HG03521 (cell line): Measurements from ENCODE around the gene CTRL.
"Not testable (repeated sequence)": the region's sequence is repeated elsewhere in the genome, so short reads cannot be mapped to it uniquely, and the experiment has no call there.

Source experiments
- ATAC-seq: cut with Tn5 transposase; IDR thresholded peaks from one replicate; pipeline ENCODE4 v1.9.1; 2021; ENCODE audit warnings: mild to moderate bottlenecking, moderate library complexity; ENCODE audit not compliant: unreplicated experiment

CTRL gene

GRCh38 chr16:67927131-67927941, 4.3 kb downstream of the CTRL start:
- ATAC-seq: no peak

GRCh38 chr16:67926181-67926750, 5.4 kb downstream of the CTRL start:
- no peak for ATAC-seq

DNA sequence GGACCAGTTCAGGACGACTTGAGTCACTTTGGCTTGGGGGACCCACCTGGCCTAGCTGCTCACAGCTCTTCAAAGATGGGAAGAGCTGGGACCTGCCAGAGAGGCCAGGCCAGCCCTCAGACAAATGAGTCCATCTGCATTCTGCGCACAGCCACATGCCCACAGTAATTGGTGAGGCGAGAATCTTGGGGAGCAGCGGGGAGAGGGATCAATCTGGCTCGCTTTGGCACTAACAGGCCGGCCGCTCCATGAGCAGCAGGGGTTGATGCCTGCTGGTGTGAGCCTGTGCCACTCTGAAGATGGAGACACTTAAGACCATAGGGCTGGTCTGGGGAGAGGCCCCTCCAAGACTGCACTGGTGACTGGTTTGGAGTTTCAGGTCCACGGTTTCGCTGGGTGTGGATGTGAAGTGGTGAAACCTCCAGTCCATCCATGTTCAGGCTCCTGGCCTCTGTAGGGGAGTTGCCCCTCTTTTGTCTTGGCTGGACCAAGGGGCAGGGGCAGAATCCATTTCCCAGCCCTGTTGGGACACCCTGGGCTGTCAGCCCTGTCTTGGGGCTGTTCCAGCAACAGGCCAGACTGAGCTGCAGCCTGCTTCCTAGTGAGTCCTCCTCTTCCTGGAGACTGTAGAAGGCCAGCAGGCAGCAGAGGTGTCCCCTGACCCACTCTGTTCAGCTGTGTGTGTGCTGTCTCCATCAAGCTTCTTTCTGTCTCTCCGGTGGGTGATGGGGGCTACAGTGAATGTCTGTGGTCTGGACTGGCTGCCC, 7.3 kb downstream of the CTRL start:
- ATAC-seq: no peak

- no peak for ATAC-seq
Observed at GRCh38 chr16:67923414-67924116, 8.1 kb downstream of the CTRL start.

GRCh38 chr16:67922740-67923139, 8.9 kb downstream of the CTRL start:
- no peak for ATAC-seq

GRCh38 chr16:67922221-67922620, 9.4 kb downstream of the CTRL start:
- ATAC-seq: no peak

- no peak for ATAC-seq
Observed at GRCh38 chr16:67919622-67920221, 11.9 kb downstream of the CTRL start.

GRCh38 chr16:67917852-67918236, 13.8 kb downstream of the CTRL start:
- ATAC-seq: no peak

GRCh38 chr16:67917140-67917851, 14.4 kb downstream of the CTRL start:
- ATAC-seq: no peak

DNA sequence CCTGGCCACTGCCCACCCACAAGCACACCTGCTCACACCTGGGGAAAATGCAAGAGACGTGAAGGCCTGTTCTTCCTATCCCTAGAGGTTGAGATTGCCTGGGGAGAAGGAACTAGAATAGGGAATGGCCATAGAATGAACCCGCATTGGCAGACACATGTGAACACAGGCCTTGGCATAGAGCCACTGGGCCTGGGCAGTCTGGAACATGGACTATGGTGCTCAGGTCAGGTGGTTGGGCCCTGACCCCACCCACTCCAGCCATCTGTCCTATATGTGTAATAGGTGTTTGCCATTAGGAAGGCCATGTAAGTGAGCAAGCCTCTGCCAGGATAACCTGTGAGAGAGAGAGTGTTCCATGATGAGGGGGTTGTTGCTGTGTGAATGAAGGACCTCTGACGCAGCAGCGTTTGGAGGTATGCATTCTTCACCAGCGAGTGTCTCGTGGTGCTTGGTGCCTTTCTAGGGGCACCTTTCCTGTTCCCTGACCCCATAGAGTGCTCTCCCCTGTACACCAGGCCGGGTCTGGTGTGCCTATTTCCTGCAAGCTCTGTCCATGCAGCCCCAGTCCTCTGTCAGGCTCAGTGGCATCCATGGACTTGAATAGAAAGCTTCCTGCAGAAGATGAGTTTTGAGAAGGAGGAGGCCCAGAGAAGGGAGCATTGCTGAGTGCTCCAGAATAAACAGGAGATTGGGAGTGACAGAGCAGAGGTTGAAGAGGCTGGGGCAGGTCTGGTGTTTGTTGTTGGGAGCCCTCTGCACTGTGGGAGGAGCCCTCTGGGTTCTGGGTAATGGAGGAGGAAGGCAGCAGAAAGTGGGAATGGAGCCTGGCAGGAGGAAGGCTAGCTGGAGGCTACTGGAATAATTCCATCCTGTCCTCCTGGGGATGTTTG, 15.6 kb downstream of the CTRL start:
- ATAC-seq: no peak

DNA sequence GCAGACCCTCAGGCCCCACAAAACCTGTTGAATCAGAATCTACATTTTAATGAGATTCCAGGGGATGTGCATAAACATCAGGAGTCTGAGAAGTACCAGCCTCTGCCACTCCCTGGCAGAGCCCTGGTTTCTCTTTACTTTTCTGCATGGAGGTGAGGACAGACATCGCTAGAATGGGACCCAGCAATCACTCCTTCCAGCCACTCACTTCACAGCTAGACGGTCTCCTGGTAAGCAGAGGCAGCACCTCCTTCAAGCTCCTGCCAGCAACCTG, 16.2 kb downstream of the CTRL start:
- ATAC-seq: not testable (repeated sequence)

DNA sequence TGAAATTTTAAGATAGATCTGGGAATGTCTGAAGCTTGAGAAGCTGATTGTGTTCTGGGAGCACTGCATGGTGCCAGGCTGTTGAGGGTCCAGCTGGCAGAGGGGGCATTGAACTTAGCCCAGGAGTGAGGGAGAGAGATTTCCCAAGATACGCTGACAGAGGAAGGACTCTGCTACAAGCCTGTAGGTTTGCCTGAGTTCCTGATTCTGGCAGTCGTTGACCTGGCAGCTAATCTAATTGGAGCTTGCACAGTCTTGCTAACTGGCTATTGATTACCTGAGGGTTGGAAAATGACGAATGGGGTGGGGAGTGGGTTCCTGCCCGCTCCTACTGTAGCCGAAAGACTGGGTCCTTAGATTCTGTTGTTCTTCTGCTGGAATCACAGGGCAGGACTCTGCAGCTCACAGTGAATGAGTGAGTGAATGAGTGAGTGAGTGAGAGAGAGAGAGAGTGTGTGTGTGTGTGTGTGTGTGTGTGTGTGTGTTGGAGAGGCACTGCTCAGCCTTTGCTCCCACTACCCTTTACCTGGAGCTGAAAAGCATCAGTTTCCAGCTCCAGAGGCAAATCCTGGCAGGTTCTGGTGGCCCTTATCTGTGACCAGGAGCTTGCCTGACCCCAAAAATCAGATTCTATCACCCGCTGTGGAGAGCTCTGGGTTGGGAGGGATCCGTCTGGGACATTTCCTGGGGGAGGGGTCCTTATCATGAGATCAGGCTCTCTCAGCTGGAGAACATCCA, 16.7 kb downstream of the CTRL start:
- ATAC-seq: no peak

DNA sequence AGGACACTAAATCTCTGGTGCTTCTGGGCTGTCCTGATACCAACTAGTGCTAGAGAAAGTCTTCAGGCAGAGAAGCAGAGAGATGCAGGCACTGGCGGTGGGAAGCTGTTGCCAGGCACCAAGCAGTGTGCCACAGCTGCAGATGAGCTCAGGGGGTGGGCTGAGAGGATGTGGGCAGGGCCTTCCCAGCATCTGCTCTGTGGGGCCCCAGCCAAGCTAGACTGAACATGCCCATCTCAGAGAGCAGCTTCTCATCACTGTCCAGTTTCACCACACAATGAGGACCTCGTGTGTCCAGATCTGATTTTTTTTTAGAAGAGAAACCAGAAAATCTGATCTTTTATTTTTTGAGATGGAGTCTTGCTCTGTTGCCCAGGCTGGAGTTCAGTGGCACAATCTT, 21.5 kb downstream of the CTRL start:
- no peak for ATAC-seq

GRCh38 chr16:67909056-67909742, 22.5 kb downstream of the CTRL start:
- no peak for ATAC-seq

DNA sequence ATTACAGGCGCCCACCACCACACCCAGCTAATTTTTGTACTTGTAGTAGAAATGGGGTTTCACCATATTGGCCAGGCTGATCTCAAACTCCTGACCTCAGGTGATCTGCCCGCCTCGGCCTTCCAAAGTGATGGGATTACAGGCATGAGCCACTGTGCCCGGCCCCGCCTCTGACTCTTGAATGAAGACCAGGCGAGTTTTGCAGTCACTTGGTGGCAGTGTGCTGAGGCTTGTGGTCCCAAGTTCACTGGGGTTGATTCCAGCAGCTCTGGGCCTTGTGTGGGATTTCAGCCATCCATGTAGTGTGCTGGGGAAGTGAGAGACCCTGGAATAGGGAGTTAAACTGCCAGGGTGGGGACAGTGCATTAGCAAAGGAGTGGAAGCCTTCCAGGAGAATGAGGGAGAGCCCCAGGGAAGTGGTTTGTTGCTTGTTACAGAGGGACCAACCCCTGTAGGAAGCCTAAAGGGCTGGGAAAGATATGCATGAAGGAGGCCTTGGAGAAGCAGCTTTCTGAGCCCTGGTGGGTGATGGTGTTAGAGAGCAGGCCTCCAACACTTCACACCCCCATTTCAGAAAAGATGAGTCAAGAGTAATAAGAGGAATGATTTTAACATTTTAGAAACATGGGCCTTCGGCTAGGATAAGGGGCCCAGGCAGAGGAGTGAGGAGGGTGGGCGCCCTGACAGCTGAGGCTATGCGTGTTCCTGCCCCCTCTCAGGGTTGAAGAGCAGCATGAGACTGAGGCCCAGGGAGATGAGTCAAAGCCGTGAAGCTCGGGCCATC, 24.1 kb downstream of the CTRL start:
- ATAC-seq: no peak

- no peak for ATAC-seq
Observed at GRCh38 chr16:67902831-67903230, 28.8 kb downstream of the CTRL start.

DNA sequence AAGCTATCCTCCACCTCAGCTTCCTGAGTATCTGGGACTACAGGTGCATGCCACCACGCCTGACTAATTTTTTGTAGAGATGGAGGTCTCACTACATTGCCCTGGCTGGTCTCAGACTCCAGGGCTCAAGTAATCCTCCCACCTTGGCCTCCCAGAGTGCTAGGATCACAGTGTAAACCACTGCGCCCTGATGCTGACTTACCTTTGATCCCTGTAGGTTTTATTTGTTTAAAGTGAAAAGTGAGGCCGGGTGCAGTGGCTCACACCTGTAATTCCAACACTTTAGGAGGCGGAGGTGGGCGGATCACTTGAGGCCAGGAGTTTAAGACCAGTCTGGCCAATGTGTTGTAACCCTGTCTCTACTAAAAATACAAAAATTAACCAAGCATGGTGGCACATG, 29.9 kb downstream of the CTRL start:
- no peak for ATAC-seq

GRCh38 chr16:67897231-67897630, 34.4 kb downstream of the CTRL start:
- ATAC-seq: no peak
